Right lobe of liver (tissue), 4 donors: Measurements from ENCODE around the gene ZNF385B.

Source experiments
- CTCF ChIP-seq, 4 donors: fragments of 200-600 bp in 3 of 4; fragments of 450-650 bp in 1 of 4; IDR thresholded peaks; one replicate each; pipeline versions ENCODE4 v1.5.1 to v1.8.0; 2016 to 2022; ENCODE audit warnings: antibody characterized with exemption in 4 of 4, mild to moderate bottlenecking in 2 of 4
- POLR2A ChIP-seq: fragments of 450-650 bp; IDR thresholded peaks from one replicate; pipeline ENCODE4 v1.6.1; 2017; ENCODE audit warnings: antibody characterized with exemption, mild to moderate bottlenecking
- donor health status: DM: no; HTN: no; CAD: no.
- donor health status: DM: no; HTN: no; CAD: no.
- donor health status: DM: no; HTN: yes; CAD: no.

GRCh38 chr2:179518830-179519229 is 342.6 kb downstream of the ZNF385B start:
- no peak for TF ChIP-seq POLR2A
- no peak for TF ChIP-seq CTCF (IDR thresholded peaks at IDR 0.05)
